GM23338 (cell line): ENCODE measurements around the gene XPNPEP3. TPM values are rescaled to one million over a fixed set of nuclear protein-coding genes. Genes with fewer than 3 reads are reported as not detected.

Experiments
- ATAC-seq: fragments of 200-7000 bp; cut with Tn5 transposase; 3 replicates; pipeline ENCODE4 v1.9.1; 2020
- DNase-seq: peaks from one replicate; pipeline ENCODE4 v3.0.0-alpha.2; 2015; ENCODE audit warnings: low spot score
- H2AFZ ChIP-seq: fragments of 200-600 bp; sonication (generic); 2 replicates; pipeline ENCODE4 v1.8.0; 2016; ENCODE audit warnings: antibody characterized with exemption, mild to moderate bottlenecking, moderate library complexity
- H3F3A ChIP-seq: fragments of 200-600 bp; sonication (generic); replicated peaks from 2 replicates; pipeline ENCODE4 v1.8.0; 2017; ENCODE audit warnings: antibody characterized with exemption, mixed run types, low read depth
- H3K27ac ChIP-seq: fragments of 200-600 bp; sonication (generic); 2 replicates; pipeline ENCODE4 v1.6.1; 2016; ENCODE audit warnings: low read depth
- H3K27me3 ChIP-seq: fragments of 200-600 bp; sonication (generic); 2 replicates; pipeline ENCODE4 v1.8.0; 2016; ENCODE audit warnings: mild to moderate bottlenecking, mixed run types, moderate library complexity; ENCODE audit not compliant: insufficient read depth
- H3K36me3 ChIP-seq: fragments of 200-600 bp; sonication (generic); 2 replicates; pipeline ENCODE4 v1.8.0; 2016; ENCODE audit warnings: mild to moderate bottlenecking; ENCODE audit not compliant: insufficient read depth
- H3K4me1 ChIP-seq: fragments of 200-600 bp; sonication (generic); 2 replicates; pipeline ENCODE4 v1.8.0; 2016; ENCODE audit warnings: mild to moderate bottlenecking, moderate library complexity; ENCODE audit not compliant: insufficient read depth
- H3K4me2 ChIP-seq: fragments of 200-600 bp; sonication (generic); 2 replicates; pipeline ENCODE4 v1.7.1; 2017; ENCODE audit warnings: mixed run types
- H3K4me3 ChIP-seq: fragments of 200-600 bp; sonication (generic); 2 replicates; pipeline ENCODE4 v1.6.1; 2016; ENCODE audit warnings: mixed run types
- H3K79me2 ChIP-seq: fragments of 200-600 bp; sonication (generic); replicated peaks from 2 replicates; pipeline ENCODE4 v1.8.0; 2017; ENCODE audit warnings: mild to moderate bottlenecking; ENCODE audit not compliant: insufficient read depth
- H3K9me2 ChIP-seq: fragments of 200-600 bp; sonication (generic); 2 replicates; pipeline ENCODE4 v1.8.0; 2017; ENCODE audit not compliant: insufficient read depth
- H4K20me1 ChIP-seq: fragments of 200-600 bp; sonication (generic); replicated peaks from 2 replicates; pipeline ENCODE4 v1.8.0; 2017; ENCODE audit warnings: mild to moderate bottlenecking; ENCODE audit not compliant: insufficient read depth
- H3K27ac Mint-ChIP-seq: 2 replicates; pipeline ENCODE4 v1.8.0; 2020; ENCODE audit warnings: inconsistent platforms, mild to moderate bottlenecking, moderate library complexity, mixed read lengths
- H3K27me3 Mint-ChIP-seq: 3 replicates; pipeline ENCODE4 v1.8.0; 2022; ENCODE audit warnings: low read depth, mild to moderate bottlenecking, moderate library complexity, mixed read lengths, inconsistent platforms; ENCODE audit not compliant: insufficient read depth, poor library complexity
- H3K36me3 Mint-ChIP-seq: 3 replicates; pipeline ENCODE4 v1.8.0; 2021; ENCODE audit warnings: low read depth, mild to moderate bottlenecking, inconsistent platforms, moderate library complexity, mixed read lengths
- H3K4me1 Mint-ChIP-seq: 3 replicates; pipeline ENCODE4 v1.8.0; 2020; ENCODE audit warnings: mild to moderate bottlenecking, inconsistent platforms, mixed read lengths
- H3K4me3 Mint-ChIP-seq: 3 replicates; pipeline ENCODE4 v1.8.0; 2021; ENCODE audit warnings: moderate library complexity, mild to moderate bottlenecking, inconsistent platforms, mixed read lengths
- H3K9me3 Mint-ChIP-seq: 3 replicates; pipeline ENCODE4 v1.8.0; 2020; ENCODE audit warnings: moderate library complexity, mild to moderate bottlenecking, inconsistent platforms, mixed read lengths
- CREB1 ChIP-seq: fragments of 250-450 bp; sonication (Bioruptor Pico); IDR thresholded peaks from 2 replicates; pipeline ENCODE4 v1.5.0; 2020; ENCODE audit warnings: low read depth, mild to moderate bottlenecking, moderate library complexity
- EZH2 ChIP-seq: fragments of 200-600 bp; sonication (generic); IDR thresholded peaks from one replicate; pipeline ENCODE4 v1.8.0; 2017; ENCODE audit warnings: antibody characterized with exemption, mild to moderate bottlenecking, low read depth; ENCODE audit not compliant: unreplicated experiment
- EZH2phosphoT487 ChIP-seq: fragments of 200-600 bp; sonication (generic); IDR thresholded peaks from one replicate; pipeline ENCODE4 v1.8.1; 2018; ENCODE audit warnings: antibody characterized with exemption; ENCODE audit not compliant: unreplicated experiment
- JUNB ChIP-seq: IDR thresholded peaks from one replicate; pipeline ENCODE4 v1.6.1; 2016; ENCODE audit warnings: antibody characterized with exemption; ENCODE audit not compliant: unreplicated experiment
- NANOG ChIP-seq: IDR thresholded peaks from 2 replicates; pipeline ENCODE4 v1.6.1; 2016; ENCODE audit warnings: antibody characterized with exemption, borderline replicate concordance
- POLR2AphosphoS5 ChIP-seq: IDR thresholded peaks from 2 replicates; pipeline ENCODE4 v1.6.1; 2016; ENCODE audit warnings: antibody characterized with exemption, low read depth
- REST ChIP-seq: IDR thresholded peaks from one replicate; pipeline ENCODE4 v1.6.1; 2018; ENCODE audit warnings: antibody characterized with exemption; ENCODE audit not compliant: unreplicated experiment
- STAT1 ChIP-seq: IDR thresholded peaks from one replicate; pipeline ENCODE4 v1.6.1; 2016; ENCODE audit warnings: antibody characterized with exemption; ENCODE audit not compliant: unreplicated experiment
- ZNF114 ChIP-seq: fragments of 250-450 bp; sonication (Bioruptor Pico); IDR thresholded peaks from 2 replicates; pipeline ENCODE4 v1.5.0; 2020; ENCODE audit warnings: mild to moderate bottlenecking, moderate library complexity
- ZNF331 ChIP-seq: fragments of 250-450 bp; sonication (Bioruptor Pico); IDR thresholded peaks from 2 replicates; pipeline ENCODE4 v1.5.0; 2020; ENCODE audit warnings: low read depth, mild to moderate bottlenecking, moderate library complexity
- polyA plus RNA-seq: library from polyadenylated mRNA; unstranded; fragments of >200 nt; fragmentation: Nextera tagmentation; extraction: Ambion mirVana; gene quantifications from 2 replicates; pipeline ENCODE4 v1.2.1, GENCODE V29; 2016
- total RNA-seq: library from RNA; depleted of rRNA; stranded (reverse); fragments of >200 nt; shearing (Covaris generic); gene quantifications from 2 replicates; pipeline ENCODE4 v1.2.3, GENCODE V29; 2014
- TF ChIP-seq, protein P1 (sequence below): IDR thresholded peaks from 2 replicates; pipeline ENCODE4 v1.6.1; 2016; ENCODE audit warnings: antibody characterized with exemption
- TF ChIP-seq, protein P2 (sequence below): fragments of 250-450 bp; sonication (Bioruptor Pico); IDR thresholded peaks from 2 replicates; pipeline ENCODE4 v1.5.0; 2020; ENCODE audit warnings: mild to moderate bottlenecking, moderate library complexity
- TF ChIP-seq, protein P3 (sequence below), 2 experiments: fragments of 200-600 bp in 1 of 2; sonication (generic) in 1 of 2; conservative IDR thresholded peaks; 2 replicates each; pipeline versions ENCODE4 v1.5.1 to v1.6.1; 2016 to 2017; ENCODE audit warnings: antibody characterized with exemption in 2 of 2, low read depth in 2 of 2, mild to moderate bottlenecking in 2 of 2, moderate library complexity in 1 of 2

Gene XPNPEP3
- total and polyA plus RNA-seq, 2 experiments from 2014 or later = 11.6 to 19.5 TPM

DNA sequence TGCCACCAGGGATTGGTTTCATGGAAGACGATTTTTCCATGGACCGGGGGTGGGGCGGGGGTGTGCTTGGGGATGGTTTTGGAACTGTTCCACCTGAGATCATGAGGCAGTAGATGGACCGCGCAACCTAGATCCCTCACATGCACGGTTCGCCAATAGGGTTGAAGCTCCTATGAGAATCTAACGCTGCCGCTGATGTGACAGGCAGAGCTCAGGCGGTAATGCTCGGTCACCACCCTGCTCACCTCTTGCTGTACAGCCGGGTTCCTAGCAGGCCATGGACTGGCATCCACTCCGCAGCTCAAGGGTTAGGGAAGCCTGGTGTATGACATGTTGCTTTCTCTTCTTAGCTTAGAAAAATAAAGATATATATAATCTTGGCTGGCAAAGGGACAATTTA, 116.2 kb downstream of the XPNPEP3 start:
- Mint-ChIP-seq H3K4me3 (no peak overlapping the region), H3K27ac (no peak overlapping the region), H3K36me3 (peaks cover 20% of the 10 kb centered on the region; the same call in 2 of the 3 replicates), H3K27me3 (peaks cover 3% of the 10 kb centered on the region), H3K4me1 (no peaks in the 10 kb centered on the region), H3K9me3 (no peaks in the 10 kb centered on the region)
- H3K36me3 ChIP-seq = peaks cover 5% of the 10 kb centered on the region; the same call in 1 of the 2 replicates
- no peak for DNase-seq
- no peaks in the 10 kb centered on the region for H3K27me3 ChIP-seq
- no peak overlapping the region for H2AFZ ChIP-seq
- H4K20me1 ChIP-seq = no peaks in the 10 kb centered on the region; the same call in none of the 2 replicates
- no peaks in the 10 kb centered on the region for H3K79me2 ChIP-seq
- no peaks in the 10 kb centered on the region for H3K4me1 ChIP-seq
- no peaks in the 10 kb centered on the region for H3F3A ChIP-seq
- H3K27ac ChIP-seq = no peak overlapping the region
- ATAC-seq = no peak
- H3K9me2 ChIP-seq = no peaks in the 10 kb centered on the region
- H3K4me2 ChIP-seq = no peak overlapping the region
- TF ChIP-seq NANOG (no peak), EZH2 (no peak), CREB1 (CRISPR knock-in tag) (no peak), JUNB (no peak), ZNF114 (CRISPR knock-in tag) (no peak), ZNF331 (CRISPR knock-in tag) (no peak), REST (no peak), STAT1 (no peak), POLR2AphosphoS5 (no peak), EZH2phosphoT487 (no peak)
- TF ChIP-seq, protein P1, sequence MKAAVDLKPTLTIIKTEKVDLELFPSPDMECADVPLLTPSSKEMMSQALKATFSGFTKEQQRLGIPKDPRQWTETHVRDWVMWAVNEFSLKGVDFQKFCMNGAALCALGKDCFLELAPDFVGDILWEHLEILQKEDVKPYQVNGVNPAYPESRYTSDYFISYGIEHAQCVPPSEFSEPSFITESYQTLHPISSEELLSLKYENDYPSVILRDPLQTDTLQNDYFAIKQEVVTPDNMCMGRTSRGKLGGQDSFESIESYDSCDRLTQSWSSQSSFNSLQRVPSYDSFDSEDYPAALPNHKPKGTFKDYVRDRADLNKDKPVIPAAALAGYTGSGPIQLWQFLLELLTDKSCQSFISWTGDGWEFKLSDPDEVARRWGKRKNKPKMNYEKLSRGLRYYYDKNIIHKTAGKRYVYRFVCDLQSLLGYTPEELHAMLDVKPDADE = no peak
- TF ChIP-seq, protein P2, sequence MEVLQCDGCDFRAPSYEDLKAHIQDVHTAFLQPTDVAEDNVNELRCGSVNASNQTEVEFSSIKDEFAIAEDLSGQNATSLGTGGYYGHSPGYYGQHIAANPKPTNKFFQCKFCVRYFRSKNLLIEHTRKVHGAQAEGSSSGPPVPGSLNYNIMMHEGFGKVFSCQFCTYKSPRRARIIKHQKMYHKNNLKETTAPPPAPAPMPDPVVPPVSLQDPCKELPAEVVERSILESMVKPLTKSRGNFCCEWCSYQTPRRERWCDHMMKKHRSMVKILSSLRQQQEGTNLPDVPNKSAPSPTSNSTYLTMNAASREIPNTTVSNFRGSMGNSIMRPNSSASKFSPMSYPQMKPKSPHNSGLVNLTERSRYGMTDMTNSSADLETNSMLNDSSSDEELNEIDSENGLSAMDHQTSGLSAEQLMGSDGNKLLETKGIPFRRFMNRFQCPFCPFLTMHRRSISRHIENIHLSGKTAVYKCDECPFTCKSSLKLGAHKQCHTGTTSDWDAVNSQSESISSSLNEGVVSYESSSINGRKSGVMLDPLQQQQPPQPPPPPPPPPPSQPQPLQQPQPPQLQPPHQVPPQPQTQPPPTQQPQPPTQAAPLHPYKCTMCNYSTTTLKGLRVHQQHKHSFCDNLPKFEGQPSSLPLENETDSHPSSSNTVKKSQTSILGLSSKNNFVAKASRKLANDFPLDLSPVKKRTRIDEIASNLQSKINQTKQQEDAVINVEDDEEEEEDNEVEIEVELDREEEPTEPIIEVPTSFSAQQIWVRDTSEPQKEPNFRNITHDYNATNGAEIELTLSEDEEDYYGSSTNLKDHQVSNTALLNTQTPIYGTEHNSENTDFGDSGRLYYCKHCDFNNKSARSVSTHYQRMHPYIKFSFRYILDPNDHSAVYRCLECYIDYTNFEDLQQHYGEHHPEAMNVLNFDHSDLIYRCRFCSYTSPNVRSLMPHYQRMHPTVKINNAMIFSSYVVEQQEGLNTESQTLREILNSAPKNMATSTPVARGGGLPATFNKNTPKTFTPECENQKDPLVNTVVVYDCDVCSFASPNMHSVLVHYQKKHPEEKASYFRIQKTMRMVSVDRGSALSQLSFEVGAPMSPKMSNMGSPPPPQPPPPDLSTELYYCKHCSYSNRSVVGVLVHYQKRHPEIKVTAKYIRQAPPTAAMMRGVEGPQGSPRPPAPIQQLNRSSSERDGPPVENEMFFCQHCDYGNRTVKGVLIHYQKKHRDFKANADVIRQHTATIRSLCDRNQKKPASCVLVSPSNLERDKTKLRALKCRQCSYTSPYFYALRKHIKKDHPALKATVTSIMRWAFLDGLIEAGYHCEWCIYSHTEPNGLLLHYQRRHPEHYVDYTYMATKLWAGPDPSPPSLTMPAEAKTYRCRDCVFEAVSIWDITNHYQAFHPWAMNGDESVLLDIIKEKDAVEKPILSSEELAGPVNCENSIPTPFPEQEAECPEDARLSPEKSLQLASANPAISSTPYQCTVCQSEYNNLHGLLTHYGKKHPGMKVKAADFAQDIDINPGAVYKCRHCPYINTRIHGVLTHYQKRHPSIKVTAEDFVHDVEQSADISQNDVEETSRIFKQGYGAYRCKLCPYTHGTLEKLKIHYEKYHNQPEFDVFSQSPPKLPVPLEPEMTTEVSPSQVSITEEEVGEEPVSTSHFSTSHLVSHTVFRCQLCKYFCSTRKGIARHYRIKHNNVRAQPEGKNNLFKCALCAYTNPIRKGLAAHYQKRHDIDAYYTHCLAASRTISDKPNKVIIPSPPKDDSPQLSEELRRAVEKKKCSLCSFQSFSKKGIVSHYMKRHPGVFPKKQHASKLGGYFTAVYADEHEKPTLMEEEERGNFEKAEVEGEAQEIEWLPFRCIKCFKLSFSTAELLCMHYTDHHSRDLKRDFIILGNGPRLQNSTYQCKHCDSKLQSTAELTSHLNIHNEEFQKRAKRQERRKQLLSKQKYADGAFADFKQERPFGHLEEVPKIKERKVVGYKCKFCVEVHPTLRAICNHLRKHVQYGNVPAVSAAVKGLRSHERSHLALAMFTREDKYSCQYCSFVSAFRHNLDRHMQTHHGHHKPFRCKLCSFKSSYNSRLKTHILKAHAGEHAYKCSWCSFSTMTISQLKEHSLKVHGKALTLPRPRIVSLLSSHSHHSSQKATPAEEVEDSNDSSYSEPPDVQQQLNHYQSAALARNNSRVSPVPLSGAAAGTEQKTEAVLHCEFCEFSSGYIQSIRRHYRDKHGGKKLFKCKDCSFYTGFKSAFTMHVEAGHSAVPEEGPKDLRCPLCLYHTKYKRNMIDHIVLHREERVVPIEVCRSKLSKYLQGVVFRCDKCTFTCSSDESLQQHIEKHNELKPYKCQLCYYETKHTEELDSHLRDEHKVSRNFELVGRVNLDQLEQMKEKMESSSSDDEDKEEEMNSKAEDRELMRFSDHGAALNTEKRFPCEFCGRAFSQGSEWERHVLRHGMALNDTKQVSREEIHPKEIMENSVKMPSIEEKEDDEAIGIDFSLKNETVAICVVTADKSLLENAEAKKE (CRISPR knock-in tag) = no peak
- TF ChIP-seq, protein P3, sequence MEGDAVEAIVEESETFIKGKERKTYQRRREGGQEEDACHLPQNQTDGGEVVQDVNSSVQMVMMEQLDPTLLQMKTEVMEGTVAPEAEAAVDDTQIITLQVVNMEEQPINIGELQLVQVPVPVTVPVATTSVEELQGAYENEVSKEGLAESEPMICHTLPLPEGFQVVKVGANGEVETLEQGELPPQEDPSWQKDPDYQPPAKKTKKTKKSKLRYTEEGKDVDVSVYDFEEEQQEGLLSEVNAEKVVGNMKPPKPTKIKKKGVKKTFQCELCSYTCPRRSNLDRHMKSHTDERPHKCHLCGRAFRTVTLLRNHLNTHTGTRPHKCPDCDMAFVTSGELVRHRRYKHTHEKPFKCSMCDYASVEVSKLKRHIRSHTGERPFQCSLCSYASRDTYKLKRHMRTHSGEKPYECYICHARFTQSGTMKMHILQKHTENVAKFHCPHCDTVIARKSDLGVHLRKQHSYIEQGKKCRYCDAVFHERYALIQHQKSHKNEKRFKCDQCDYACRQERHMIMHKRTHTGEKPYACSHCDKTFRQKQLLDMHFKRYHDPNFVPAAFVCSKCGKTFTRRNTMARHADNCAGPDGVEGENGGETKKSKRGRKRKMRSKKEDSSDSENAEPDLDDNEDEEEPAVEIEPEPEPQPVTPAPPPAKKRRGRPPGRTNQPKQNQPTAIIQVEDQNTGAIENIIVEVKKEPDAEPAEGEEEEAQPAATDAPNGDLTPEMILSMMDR (conservative IDR thresholded peaks at IDR 0.05; ENCODE audit: low read depth in 2 of 2) = no peak
- H3K4me3 ChIP-seq = no peak overlapping the region
